HUES6 (cell line): ENCODE results near the gene IL17RD.

Source experiments
- H3K27ac ChIP-seq: 2 replicates; pipeline ENCODE4 v1.7.0; 2013; ENCODE audit warnings: low read depth, mild to moderate bottlenecking, low read length, inconsistent platforms
- H3K27me3 ChIP-seq: 2 replicates; pipeline ENCODE4 v1.6.1; 2013; ENCODE audit warnings: low read length; ENCODE audit not compliant: control insufficient read depth, insufficient read depth
- H3K36me3 ChIP-seq: 2 replicates; pipeline ENCODE4 v1.6.1; 2013; ENCODE audit warnings: low read length; ENCODE audit not compliant: control insufficient read depth, insufficient read depth
- H3K4me1 ChIP-seq: 2 replicates; pipeline ENCODE4 v1.6.1; 2013; ENCODE audit warnings: low read length; ENCODE audit not compliant: control insufficient read depth, insufficient read depth
- H3K4me3 ChIP-seq: 2 replicates; pipeline ENCODE4 v1.5.1; 2013; ENCODE audit warnings: low read depth, low read length
- H3K9ac ChIP-seq: one replicate; pipeline ENCODE4 v1.6.1; 2013; ENCODE audit warnings: mild to moderate bottlenecking, low read length
- H3K9me3 ChIP-seq: 2 replicates; pipeline ENCODE4 v1.6.1; 2013; ENCODE audit warnings: low read depth, low read length; ENCODE audit not compliant: control insufficient read depth, insufficient read depth

The IL17RD gene

DNA sequence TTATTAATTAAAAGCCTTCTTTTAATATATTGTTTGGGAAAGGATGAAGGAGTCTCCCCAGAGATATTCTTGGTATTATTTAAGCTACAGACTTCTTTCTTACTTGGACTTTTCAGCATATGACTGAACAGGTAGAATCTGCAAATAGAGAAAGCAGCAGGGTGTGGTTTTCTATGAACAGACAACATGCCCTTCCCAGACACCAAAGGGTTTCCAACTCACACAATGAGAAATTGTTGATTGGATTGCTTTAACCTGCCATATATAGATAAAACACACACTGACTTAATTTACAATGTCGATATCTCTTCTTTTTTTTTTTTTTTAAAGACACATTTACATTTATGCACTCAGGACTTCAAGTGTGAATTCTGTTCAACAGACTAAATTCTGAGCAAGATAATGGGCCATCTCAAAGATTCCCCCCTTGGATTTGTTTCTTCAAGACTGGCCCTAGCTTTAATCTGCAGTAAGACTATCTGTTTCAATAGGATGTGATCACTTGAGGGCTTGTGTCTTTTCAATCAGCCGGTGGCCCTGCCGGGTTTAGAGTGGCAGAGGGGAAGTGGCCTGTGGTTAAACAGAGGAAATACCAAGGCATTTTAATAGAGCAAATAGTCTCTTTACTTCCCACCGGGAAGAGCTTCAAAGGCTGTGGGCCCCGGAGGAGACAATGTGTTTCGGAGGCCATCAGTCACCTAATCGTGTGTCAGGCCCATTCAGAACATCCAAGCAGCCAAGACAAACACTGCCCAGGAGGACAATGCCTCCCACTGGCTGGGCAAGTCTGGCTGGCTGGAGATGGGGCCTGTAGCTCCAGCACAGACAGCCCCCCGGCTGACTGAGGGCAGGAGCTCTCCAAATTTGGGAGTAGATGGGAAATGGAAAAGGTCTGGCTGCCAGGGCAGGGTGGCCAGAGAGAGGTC, 6.1 kb downstream of the IL17RD start:
- peak overlapping the region; percentile 72; the same call in 1 of the 2 replicates for H3K27ac ChIP-seq
- peak overlapping the region; percentile 34; the same call in 1 of the 2 replicates for H3K4me3 ChIP-seq
- H3K4me1 ChIP-seq = peaks cover 93% of the 10 kb centered on the region
- peak overlapping the region; percentile 72 for H3K9ac ChIP-seq
- H3K36me3 ChIP-seq = peaks cover 4% of the 10 kb centered on the region; the same call in 1 of the 2 replicates
- H3K9me3 ChIP-seq = no peaks in the 10 kb centered on the region
- H3K27me3 ChIP-seq = peaks cover 6% of the 10 kb centered on the region; the same call in 1 of the 2 replicates

DNA sequence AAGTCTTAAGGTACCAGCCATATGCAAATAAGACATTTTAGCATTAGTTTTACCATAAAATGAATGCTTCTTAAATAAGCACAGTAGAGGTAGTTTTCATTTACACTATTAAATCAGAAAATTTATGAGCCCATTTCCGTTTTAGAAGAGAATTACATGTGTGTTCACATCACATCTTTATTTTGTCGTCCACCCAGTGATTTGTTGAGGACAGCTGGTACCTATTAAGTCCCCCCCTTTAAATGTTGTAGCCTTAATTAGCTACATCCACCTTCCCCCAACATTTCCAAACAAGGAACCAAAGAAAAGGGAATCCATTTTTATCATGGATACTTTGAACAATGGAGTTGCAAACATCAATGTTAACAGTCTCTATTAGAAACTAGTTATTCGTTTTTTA, 6.8 kb downstream of the IL17RD start:
- peaks cover 92% of the 10 kb centered on the region for H3K4me1 ChIP-seq
- peak overlapping the region; percentile 72; the same call in 1 of the 2 replicates for H3K27ac ChIP-seq
- H3K4me3 ChIP-seq = peak overlapping the region; percentile 10; the same call in 1 of the 2 replicates
- H3K27me3 ChIP-seq = 0 out of 2 replicates have a peak, but pooled peaks cover 2% of the 10 kb centered on the region
- no peaks in the 10 kb centered on the region for H3K9me3 ChIP-seq
- peak overlapping the region; percentile 13 for H3K9ac ChIP-seq
- peaks cover 4% of the 10 kb centered on the region; the same call in 1 of the 2 replicates for H3K36me3 ChIP-seq

DNA sequence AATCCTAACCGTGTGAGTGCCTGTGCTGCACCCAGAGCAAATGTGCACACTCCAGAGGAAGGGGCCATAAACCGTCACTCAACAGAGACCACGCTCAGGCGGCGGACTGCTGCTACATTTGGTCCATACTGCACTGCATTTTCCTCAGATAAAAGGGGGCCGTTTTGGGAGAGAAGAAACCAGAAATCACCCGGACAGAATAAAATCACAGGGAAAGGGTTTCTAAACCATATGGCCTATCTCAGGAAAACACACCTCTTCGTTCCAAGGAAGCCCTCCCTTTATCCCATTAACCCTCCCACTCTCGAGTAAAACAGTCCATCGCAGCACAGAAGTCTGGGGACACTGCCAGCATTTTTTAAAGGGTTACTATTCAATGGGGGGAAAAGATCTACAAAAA, 7.6 kb downstream of the IL17RD start:
- peak overlapping the region; percentile 24; the same call in 1 of the 2 replicates for H3K4me3 ChIP-seq
- H3K9me3 ChIP-seq = no peaks in the 10 kb centered on the region
- H3K27ac ChIP-seq = peak overlapping the region; percentile 72; the same call in 1 of the 2 replicates
- H3K36me3 ChIP-seq = no peaks in the 10 kb centered on the region
- no peaks in the 10 kb centered on the region for H3K27me3 ChIP-seq
- peaks cover 92% of the 10 kb centered on the region for H3K4me1 ChIP-seq
- peak overlapping the region; percentile 69 for H3K9ac ChIP-seq

GRCh38 chr3:57155310-57155643, 9.9 kb downstream of the IL17RD start:
- Histone ChIP-seq H3K27ac (no peak overlapping the region), H3K4me3 (no peak overlapping the region), H3K4me1 (peaks cover 92% of the 10 kb centered on the region), H3K9ac (no peak overlapping the region), H3K27me3 (no peaks in the 10 kb centered on the region), H3K36me3 (peaks cover 2% of the 10 kb centered on the region; the same call in 1 of the 2 replicates), H3K9me3 (no peaks in the 10 kb centered on the region)

- no peaks in the 10 kb centered on the region for H3K27me3 ChIP-seq
- H3K9ac ChIP-seq = no peak overlapping the region
- H3K9me3 ChIP-seq = no peaks in the 10 kb centered on the region
- no peak overlapping the region for H3K4me3 ChIP-seq
- no peak overlapping the region for H3K27ac ChIP-seq
- H3K4me1 ChIP-seq = peaks cover 92% of the 10 kb centered on the region
- peaks cover 8% of the 10 kb centered on the region for H3K36me3 ChIP-seq
These were observed 10.5 kb downstream of the IL17RD start for GRCh38 chr3:57154470-57155309.

- Histone ChIP-seq H3K9ac (no peak overlapping the region), H3K27ac (no peak overlapping the region), H3K4me1 (peaks cover 69% of the 10 kb centered on the region), H3K9me3 (no peaks in the 10 kb centered on the region), H3K36me3 (peaks cover 21% of the 10 kb centered on the region), H3K4me3 (no peak overlapping the region), H3K27me3 (no peaks in the 10 kb centered on the region)
These were observed 12.7 kb downstream of the IL17RD start for GRCh38 chr3:57152151-57153143.

GRCh38 chr3:57151749-57152148, 13.4 kb downstream of the IL17RD start:
- Histone ChIP-seq H3K36me3 (peaks cover 23% of the 10 kb centered on the region), H3K4me1 (peaks cover 62% of the 10 kb centered on the region), H3K27me3 (no peaks in the 10 kb centered on the region), H3K4me3 (no peak overlapping the region), H3K9ac (no peak overlapping the region), H3K27ac (no peak overlapping the region), H3K9me3 (no peaks in the 10 kb centered on the region)

- Histone ChIP-seq H3K4me3 (no peak overlapping the region), H3K27ac (no peak overlapping the region), H3K9ac (no peak overlapping the region), H3K9me3 (no peaks in the 10 kb centered on the region), H3K4me1 (peaks cover 55% of the 10 kb centered on the region), H3K27me3 (no peaks in the 10 kb centered on the region), H3K36me3 (peaks cover 23% of the 10 kb centered on the region)
These were observed 14.1 kb downstream of the IL17RD start for GRCh38 chr3:57151021-57151449.

- H3K27ac ChIP-seq = no peak overlapping the region
- no peaks in the 10 kb centered on the region for H3K27me3 ChIP-seq
- no peak overlapping the region for H3K4me3 ChIP-seq
- peaks cover 49% of the 10 kb centered on the region for H3K4me1 ChIP-seq
- no peaks in the 10 kb centered on the region for H3K9me3 ChIP-seq
- H3K36me3 ChIP-seq = peaks cover 23% of the 10 kb centered on the region
- H3K9ac ChIP-seq = no peak overlapping the region
These were observed 15.0 kb downstream of the IL17RD start for GRCh38 chr3:57150113-57150581.

DNA sequence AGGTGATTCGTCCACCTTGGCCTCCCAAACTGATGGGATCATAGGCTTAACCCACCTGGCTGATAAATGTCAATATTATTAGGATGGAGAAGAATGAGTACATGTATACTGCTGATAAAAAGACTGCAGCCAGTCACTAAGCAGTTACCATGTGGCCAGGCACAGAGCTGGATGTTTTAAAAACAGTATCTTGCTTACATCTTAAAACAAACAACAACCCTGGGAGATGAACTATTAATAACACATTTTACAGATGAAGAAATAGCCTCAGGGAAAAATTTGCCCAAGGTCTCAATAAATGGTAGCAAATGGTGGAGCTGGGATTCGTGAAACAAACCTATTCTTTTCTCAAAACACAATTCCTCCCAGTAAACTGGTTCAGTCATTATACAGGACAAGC, 18.1 kb downstream of the IL17RD start:
- Histone ChIP-seq H3K27me3 (no peaks in the 10 kb centered on the region), H3K4me1 (peaks cover 43% of the 10 kb centered on the region), H3K9me3 (no peaks in the 10 kb centered on the region), H3K4me3 (no peak overlapping the region), H3K36me3 (peaks cover 23% of the 10 kb centered on the region), H3K9ac (no peak overlapping the region), H3K27ac (no peak overlapping the region)
